ENCODE data around the gene KRTAP1-4.

GRCh38 chr17:41048441-41048840 lies 18.4 kb upstream of the KRTAP1-4 start:
- TF ChIP-seq ZNF274 (IDR thresholded peaks at IDR 0.05; ENCODE audit: low read depth, low read length) (no peak), YY1 (IDR thresholded peaks at IDR 0.05; ENCODE audit: insufficient read depth, insufficient read length) (no peak)
